ENCODE data around the gene NRXN2. TPM values are rescaled to one million over a fixed set of nuclear protein-coding genes. Genes with fewer than 3 reads are reported as not detected.

NRXN2 gene
- total RNA-seq, 1 donor from 2014 or later, result 13.8 TPM

- peak; percentile 40 for DNase-seq
These were observed 36.2 kb upstream of the NRXN2 start for GRCh38 chr11:64759131-64759721.

DNA sequence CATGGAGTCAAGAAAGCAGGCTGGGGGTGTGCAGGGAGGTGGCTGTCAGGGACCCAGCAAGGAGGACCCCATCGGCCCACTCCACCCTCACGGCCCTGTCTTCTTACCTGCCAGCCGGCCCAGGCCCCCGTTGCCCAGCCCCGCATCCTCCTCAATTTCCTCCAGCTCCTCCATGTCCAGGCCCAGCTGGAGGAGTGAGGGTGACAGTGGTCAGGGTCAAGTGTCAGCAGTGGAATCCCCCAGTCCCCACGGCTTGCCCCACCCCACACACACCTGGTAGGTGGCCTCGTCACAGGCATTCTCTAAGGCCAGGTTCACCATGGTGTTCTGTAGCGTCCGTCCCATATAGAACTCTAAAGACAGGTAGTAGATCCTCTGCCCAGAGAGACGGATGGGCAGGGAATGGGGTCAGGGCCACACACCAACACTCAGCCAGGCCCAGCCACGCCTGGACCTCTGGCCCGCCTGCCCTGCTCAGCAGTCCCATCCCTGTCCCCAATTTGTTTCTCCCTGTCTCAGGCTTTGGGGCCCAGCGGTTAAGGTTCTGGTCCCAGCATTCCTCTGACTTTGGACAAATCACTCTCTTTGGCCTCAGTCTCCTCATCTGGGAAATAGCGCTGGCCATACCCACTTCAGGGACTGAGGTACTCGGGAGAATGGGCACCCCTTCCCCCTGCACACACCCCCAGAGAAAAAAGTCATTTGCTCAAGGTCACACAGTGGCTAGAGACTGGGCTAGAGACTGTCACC, 35.5 kb upstream of the NRXN2 start:
- DNase-seq, result no peak

DNA sequence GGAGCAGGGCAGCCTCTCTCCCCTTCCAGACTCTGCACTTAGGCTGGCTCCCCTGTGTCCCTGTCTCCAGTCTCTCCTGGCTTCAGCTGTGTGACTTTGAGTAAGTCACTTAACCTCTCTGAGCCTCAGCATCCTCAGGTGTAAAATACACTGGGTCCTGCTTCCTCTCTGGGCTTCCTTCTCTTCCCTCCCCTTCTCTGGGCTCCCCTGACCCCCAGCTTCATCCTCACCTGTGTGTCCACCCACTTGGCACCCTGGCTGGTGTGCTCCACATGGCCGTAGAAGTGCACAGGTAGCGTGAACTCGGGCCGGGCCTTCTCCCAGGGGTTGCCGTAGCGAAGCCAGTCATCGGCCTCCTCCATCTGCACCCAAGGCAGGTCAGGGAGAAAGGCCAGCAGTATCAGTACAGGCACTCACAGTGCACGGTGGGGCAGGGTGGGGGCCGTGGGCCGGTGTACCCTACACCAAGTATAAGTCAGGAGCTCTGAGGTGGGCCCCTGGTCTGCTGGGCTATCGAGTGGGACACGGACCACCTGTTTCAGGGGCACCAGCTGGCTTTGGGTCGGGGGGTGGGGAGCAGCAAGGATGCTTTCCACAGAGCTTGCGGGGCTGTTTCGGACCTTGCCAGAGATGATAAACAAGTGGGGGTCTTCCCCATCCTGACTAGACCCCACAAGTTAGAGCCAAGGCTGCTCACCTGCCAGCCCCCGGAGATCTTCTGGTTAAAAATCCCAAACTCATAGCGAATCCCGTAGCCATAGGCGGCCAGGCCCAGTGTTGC, 34.7 kb upstream of the NRXN2 start:
- no peak for DNase-seq

- no peak for DNase-seq
These were observed 32.8 kb upstream of the NRXN2 start for GRCh38 chr11:64755681-64756361.

- no peak for DNase-seq
These were observed 32.1 kb upstream of the NRXN2 start for GRCh38 chr11:64754919-64755662.

DNA sequence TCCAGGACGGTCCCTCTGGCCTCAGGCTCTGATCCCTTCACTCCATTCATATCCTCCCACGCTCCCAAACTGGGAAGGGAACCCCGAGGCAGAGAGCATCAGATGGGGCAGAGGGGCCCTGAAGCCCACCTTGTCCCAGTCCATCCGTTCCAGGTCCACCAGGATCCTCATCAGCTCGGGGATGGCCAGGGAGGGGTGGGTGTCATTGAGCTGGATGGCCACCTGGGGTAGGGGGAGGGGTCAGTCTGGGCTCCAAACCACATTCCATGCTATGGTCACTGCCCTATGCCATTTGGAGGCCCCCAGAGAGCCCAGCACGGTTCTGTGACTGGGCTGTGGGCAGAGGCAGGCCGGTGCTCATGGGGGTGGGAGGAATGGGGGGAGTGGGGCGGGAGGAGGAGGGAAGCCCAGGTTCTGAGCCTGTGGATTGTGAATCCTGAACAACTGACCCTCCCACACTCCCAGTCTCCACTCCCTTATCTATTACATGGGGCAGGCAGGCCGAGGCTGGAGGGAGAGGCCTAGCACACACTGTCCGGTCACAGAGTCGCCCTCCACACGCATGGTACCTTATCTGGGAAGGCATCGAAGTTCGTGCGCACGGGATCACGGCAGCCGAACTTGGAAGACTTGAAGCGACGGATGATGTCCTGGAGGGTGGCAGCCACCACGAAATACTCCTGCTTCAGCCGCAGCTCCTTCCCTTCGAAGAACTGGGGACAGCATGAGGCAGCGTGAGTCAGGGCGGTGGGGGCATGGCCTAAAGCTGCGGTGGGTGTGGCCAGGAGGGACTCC, 31.3 kb upstream of the NRXN2 start:
- no peak for DNase-seq

GRCh38 chr11:64753380-64754123, 30.6 kb upstream of the NRXN2 start:
- no peak for DNase-seq

DNA sequence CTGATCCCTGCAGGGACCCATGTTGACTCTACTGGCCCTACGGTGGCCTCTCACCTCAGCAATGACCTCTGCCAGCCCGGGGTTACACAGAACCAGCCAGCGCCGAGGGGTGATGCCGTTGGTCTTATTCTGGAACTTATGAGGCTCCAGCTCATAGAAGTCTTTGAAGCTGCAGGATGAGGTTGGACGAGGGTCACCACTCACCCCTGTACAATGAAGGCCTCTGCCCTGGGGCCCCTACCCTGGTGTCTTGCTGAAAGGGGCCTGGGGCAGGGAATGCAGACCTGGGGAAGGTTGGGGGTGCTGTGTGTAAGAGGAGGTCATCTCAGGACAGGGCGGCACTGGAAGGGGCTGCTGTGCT, 30.0 kb upstream of the NRXN2 start:
- DNase-seq, result no peak

DNA sequence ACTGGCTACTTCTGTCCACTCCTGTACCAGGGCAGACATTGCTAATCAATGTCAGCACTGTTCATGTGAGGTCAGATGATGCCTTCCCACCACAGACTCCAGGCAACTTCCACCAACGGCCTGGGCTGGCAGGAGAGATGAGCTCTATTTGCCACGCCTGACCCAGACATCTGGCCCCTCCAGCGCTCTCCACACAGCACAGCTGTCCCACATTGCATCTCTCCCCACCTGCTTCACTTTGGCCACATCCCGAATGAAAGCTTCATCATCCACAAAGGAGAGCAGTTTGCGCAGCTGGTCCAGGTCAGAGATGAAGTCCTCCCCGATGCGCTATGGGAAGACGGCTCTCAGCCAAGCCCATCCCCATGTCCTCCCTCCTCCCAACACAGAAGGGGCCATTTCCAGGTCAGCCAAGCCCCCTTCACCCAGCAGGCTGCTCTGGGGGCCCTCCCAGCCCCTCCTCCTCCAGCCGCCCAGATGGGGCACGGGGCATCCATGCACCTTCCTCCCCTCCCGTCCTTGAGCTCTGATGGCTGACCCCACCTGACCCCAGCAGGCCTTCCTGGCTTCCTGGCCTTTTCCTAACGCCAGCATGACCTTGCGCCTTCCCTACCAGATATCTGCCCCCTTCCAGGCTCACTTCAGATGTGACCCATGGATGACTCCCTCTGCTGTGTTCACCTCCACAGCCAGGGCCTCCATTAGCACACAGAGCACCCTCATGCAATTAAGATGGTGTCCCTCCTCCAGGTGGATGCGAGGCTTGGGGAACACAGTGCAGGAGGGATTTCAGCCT, 29.4 kb upstream of the NRXN2 start:
- peak; percentile 41 for DNase-seq

- DNase-seq, result no peak
These were observed 28.6 kb upstream of the NRXN2 start for GRCh38 chr11:64751580-64751979.

- DNase-seq, result no peak
These were observed 28.1 kb upstream of the NRXN2 start for GRCh38 chr11:64751136-64751535.

DNA sequence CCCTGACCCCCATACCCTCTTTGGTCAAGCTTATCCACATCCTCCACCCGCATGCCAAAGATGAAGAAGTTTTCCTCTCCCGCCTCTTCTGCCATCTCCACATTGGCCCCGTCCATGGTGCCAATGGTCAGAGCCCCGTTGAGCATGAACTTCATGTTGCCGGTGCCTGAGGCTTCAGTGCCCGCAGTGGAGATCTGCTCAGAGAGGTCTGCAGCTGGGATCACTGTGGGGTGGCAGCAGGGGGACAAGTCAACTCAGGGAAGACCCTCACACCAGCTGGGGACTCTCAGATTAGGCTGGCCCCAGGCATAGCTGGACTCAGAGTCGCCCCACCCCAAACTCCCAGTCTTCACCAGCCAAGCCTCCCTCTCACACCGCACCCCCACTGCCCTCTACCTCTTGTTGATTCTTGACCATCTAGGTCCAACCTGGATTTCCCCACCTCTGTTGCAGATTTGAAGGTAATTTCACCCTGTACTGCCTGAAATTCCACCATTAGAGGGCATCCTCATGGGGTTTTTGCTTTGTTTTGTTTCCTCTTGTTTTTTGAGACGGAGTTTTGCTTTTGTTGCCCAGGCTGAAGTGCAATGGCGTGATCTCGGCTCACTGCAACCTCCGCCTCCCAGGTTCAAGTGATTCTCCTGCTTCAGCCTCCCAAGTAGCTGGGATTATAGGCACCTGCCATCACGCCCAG, 27.5 kb upstream of the NRXN2 start:
- DNase-seq, result no peak

GRCh38 chr11:64747961-64748665, 25.1 kb upstream of the NRXN2 start:
- DNase-seq, result no peak

- no peak for DNase-seq
These were observed 23.5 kb upstream of the NRXN2 start for GRCh38 chr11:64746486-64746885.

DNA sequence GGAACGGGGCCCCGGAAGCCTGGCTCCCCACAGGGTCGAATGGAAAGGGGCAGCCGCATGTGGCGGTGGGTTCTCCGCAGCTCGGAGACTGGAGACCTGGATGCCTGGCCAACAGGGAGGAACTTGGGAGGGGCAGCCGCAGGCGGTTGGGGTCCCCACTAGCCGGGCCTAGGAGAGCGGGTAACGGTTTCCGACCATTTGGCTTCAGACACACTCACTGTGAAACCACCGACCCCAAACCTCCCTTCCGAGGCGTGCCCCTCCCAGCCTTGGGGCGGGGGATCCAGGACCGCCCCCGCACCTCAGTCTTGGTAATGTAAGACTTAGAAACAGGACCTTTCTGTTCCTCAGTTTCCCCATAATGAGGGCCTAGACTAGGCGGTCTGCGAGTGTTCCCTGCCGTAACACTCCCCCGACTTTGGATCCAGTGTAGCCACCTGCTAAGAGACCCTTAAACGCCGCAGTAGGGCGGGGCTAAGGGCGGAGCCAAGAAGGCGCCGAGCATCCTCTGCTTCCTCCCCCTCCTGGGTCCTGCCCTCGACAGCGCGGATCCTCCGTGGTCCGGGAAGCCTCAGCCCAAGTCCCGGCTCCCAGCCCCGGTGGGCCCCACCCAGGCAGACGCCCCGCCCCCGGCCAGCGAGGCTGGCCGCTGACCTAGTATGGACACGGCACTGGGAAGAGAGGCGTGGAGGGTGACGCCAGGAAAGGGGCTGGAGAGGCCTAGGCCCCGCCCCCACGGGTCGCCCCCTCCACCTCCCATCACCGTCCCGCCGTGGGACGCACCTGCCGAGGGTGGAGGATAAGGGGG, 22.7 kb upstream of the NRXN2 start:
- DNase-seq, result peak; percentile 82

GRCh38 chr11:64745189-64745520, 22.2 kb upstream of the NRXN2 start:
- DNase-seq, result peak; percentile 60

DNA sequence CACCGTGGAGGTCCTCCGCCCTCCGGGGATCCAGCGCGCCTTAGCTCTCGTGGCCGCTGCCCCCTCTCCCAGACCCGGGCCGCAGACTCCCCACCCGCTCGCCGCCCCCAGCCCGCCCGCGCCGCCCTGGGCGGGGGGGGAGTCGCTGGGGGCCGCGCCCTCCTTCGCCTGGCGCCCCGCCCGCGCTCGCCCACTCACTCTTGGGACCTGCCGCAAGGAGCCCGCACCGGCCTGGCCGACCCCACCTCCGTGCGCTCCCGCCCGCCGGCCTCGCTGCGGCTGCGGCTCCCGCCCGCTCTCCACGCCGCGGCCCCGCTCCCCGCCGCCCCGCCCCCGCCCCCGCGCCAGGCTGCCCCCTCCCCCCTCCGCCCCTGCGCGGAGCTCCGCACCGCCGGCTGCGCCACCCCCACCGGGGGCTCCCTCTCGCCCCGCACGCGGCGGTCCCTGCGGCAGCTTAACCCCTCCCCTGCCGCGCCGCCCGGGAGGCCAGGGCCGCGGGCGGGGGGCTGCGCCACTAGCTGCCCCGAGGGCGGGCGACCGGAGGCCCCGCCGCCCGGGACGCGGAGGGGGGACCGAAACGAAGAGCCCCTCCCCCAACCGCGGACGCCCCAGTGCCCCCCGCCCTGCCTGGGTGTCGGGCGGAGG, 21.7 kb upstream of the NRXN2 start:
- DNase-seq, result no peak
